ENCODE data around the gene PRSS57.
"Not testable (repeated sequence)": the region's sequence is repeated elsewhere in the genome, so short reads cannot be mapped to it uniquely, and the experiment has no call there.

PRSS57 gene

GRCh38 chr19:729965-730668 is 34.9 kb upstream of the PRSS57 start:
- DNase-seq (ENCODE audit: low read depth) = no peak
- H3K4me3 ChIP-seq (ENCODE audit: low read depth, low read length) = no peak overlapping the region
- TF ChIP-seq CTCF (conservative IDR thresholded peaks at IDR 0.05; ENCODE audit: low read depth, low read length) = no peak

GRCh38 chr19:729564-729963 is 34.3 kb upstream of the PRSS57 start:
- DNase-seq (ENCODE audit: low read depth); H3K4me3 ChIP-seq (ENCODE audit: low read depth, low read length): not testable (repeated sequence)

GRCh38 chr19:728011-728410 is 32.8 kb upstream of the PRSS57 start:
- TF ChIP-seq CTCF (conservative IDR thresholded peaks at IDR 0.05; ENCODE audit: low read depth, low read length) = no peak
- H3K4me3 ChIP-seq (ENCODE audit: low read depth, low read length) = no peak overlapping the region
- no peak for DNase-seq (ENCODE audit: low read depth)

- no peak for TF ChIP-seq CTCF (conservative IDR thresholded peaks at IDR 0.05; ENCODE audit: low read depth, low read length)
- DNase-seq (ENCODE audit: low read depth) = no peak
- H3K4me3 ChIP-seq (ENCODE audit: low read depth, low read length) = no peak overlapping the region
These were observed 32.0 kb upstream of the PRSS57 start for GRCh38 chr19:726993-727956.

- TF ChIP-seq CTCF (conservative IDR thresholded peaks at IDR 0.05; ENCODE audit: low read depth, low read length) = no peak
- H3K4me3 ChIP-seq (ENCODE audit: low read depth, low read length) = no peak overlapping the region
- no peak for DNase-seq (ENCODE audit: low read depth)
These were observed 30.3 kb upstream of the PRSS57 start for GRCh38 chr19:725461-726089.

- no peak for TF ChIP-seq CTCF (conservative IDR thresholded peaks at IDR 0.05; ENCODE audit: low read depth, low read length)
- DNase-seq (ENCODE audit: low read depth) = no peak
These were observed 28.5 kb upstream of the PRSS57 start for GRCh38 chr19:723714-724113.

GRCh38 chr19:723247-723646 is 28.0 kb upstream of the PRSS57 start:
- no peak for TF ChIP-seq CTCF (conservative IDR thresholded peaks at IDR 0.05; ENCODE audit: low read depth, low read length)
- DNase-seq (ENCODE audit: low read depth) = no peak
- H3K4me3 ChIP-seq (ENCODE audit: low read depth, low read length) = no peak overlapping the region

More at GRCh38 chr19:723714-724113, 28.5 kb upstream of the PRSS57 start:
- H3K4me3 ChIP-seq (ENCODE audit: low read depth, low read length) = no peak overlapping the region
